ENCODE results near the gene CD5L. TPM values are rescaled to one million over a fixed set of nuclear protein-coding genes. Genes with fewer than 3 reads are reported as not detected.
A peak's percentile ranks its signal among the peaks of the same experiment; 100 is the strongest.

Gene CD5L
- total RNA-seq, 1 donor from 2014 or later = not detected

GRCh38 chr1:157806431-157807149 is 35.0 kb downstream of the CD5L start:
- no peak for FAIRE-seq
- no peak overlapping the region for H3K4me3 ChIP-seq (ENCODE audit: low read depth, low read length)

GRCh38 chr1:157803851-157804250 is 37.8 kb downstream of the CD5L start:
- no peak for DNase-seq (ENCODE audit: low read depth)
- no peak for FAIRE-seq

More at GRCh38 chr1:157806431-157807149, 35.0 kb downstream of the CD5L start:
- no peak for DNase-seq (ENCODE audit: low read depth)
- no peak for TF ChIP-seq CTCF (IDR thresholded peaks at IDR 0.05; ENCODE audit: insufficient read depth, low read length, severe bottlenecking)
- Histone ChIP-seq H3K36me3 (ENCODE audit: control insufficient read depth, insufficient read depth, low read length) (no peaks in the 10 kb centered on the region), H3K27me3 (ENCODE audit: control insufficient read depth, insufficient read depth, low read length) (no peaks in the 10 kb centered on the region)

GRCh38 chr1:157799996-157800395 is 41.6 kb downstream of the CD5L start:
- TF ChIP-seq CTCF (IDR thresholded peaks at IDR 0.05; ENCODE audit: insufficient read depth, low read length, severe bottlenecking) = no peak
- no peaks in the 10 kb centered on the region for H3K36me3 ChIP-seq (ENCODE audit: control insufficient read depth, insufficient read depth, low read length)
- FAIRE-seq = no peak
- no peaks in the 10 kb centered on the region for H3K27me3 ChIP-seq (ENCODE audit: control insufficient read depth, insufficient read depth, low read length)
- no peak for DNase-seq (ENCODE audit: low read depth)
- no peak overlapping the region for H3K4me3 ChIP-seq (ENCODE audit: low read depth, low read length)

More at GRCh38 chr1:157803851-157804250, 37.8 kb downstream of the CD5L start:
- Histone ChIP-seq H3K4me3 (ENCODE audit: low read depth, low read length) (no peak overlapping the region), H3K27me3 (ENCODE audit: control insufficient read depth, insufficient read depth, low read length) (no peaks in the 10 kb centered on the region), H3K36me3 (ENCODE audit: control insufficient read depth, insufficient read depth, low read length) (no peaks in the 10 kb centered on the region)
- no peak for TF ChIP-seq CTCF (IDR thresholded peaks at IDR 0.05; ENCODE audit: insufficient read depth, low read length, severe bottlenecking)

- no peak for FAIRE-seq
- Histone ChIP-seq H3K27me3 (ENCODE audit: control insufficient read depth, insufficient read depth, low read length) (no peaks in the 10 kb centered on the region), H3K36me3 (ENCODE audit: control insufficient read depth, insufficient read depth, low read length) (no peaks in the 10 kb centered on the region), H3K4me3 (ENCODE audit: low read depth, low read length) (no peak overlapping the region)
- DNase-seq (ENCODE audit: low read depth) = peak; percentile 87
- no peak for TF ChIP-seq CTCF (IDR thresholded peaks at IDR 0.05; ENCODE audit: insufficient read depth, low read length, severe bottlenecking)
These were observed 43.4 kb downstream of the CD5L start for GRCh38 chr1:157798211-157798610.

GRCh38 chr1:157785248-157785647 is 56.4 kb downstream of the CD5L start:
- H3K36me3 ChIP-seq (ENCODE audit: control insufficient read depth, insufficient read depth, low read length) = no peaks in the 10 kb centered on the region
- H3K27me3 ChIP-seq (ENCODE audit: control insufficient read depth, insufficient read depth, low read length) = no peaks in the 10 kb centered on the region
- peak; percentile 58 for FAIRE-seq
- TF ChIP-seq CTCF (IDR thresholded peaks at IDR 0.05; ENCODE audit: insufficient read depth, low read length, severe bottlenecking) = no peak
- DNase-seq (ENCODE audit: low read depth) = no peak
- no peak overlapping the region for H3K4me3 ChIP-seq (ENCODE audit: low read depth, low read length)

GRCh38 chr1:157784801-157785200 is 56.8 kb downstream of the CD5L start:
- no peak for TF ChIP-seq CTCF (IDR thresholded peaks at IDR 0.05; ENCODE audit: insufficient read depth, low read length, severe bottlenecking)
- FAIRE-seq = no peak
- Histone ChIP-seq H3K36me3 (ENCODE audit: control insufficient read depth, insufficient read depth, low read length) (no peaks in the 10 kb centered on the region), H3K27me3 (ENCODE audit: control insufficient read depth, insufficient read depth, low read length) (no peaks in the 10 kb centered on the region), H3K4me3 (ENCODE audit: low read depth, low read length) (no peak overlapping the region)
- no peak for DNase-seq (ENCODE audit: low read depth)
